GM13976 (cell line): ENCODE data around the gene NTM.

ENCODE experiments used
- DNase-seq: peaks from one replicate; pipeline ENCODE4 v3.0.0; 2012; ENCODE audit warnings: low spot score
- in situ Hi-C: fragments of 300-500 bp; cut with MboI; formaldehyde crosslinking; loops from one replicate; pipeline ENCODE4 v1.12.0; 2022; ENCODE audit warnings: low sequenced_read_pairs, mixed read lengths, inconsistent platforms; ENCODE audit not compliant: unreplicated experiment
- TF ChIP-seq, protein P1 (sequence below): IDR thresholded peaks from 2 replicates; pipeline ENCODE4 v1.5.1; 2012; ENCODE audit warnings: borderline replicate concordance, mild to moderate bottlenecking; ENCODE audit not compliant: insufficient read depth; ENCODE audit errors: extremely low read depth, missing control alignments, control extremely low read depth

Gene NTM

DNA sequence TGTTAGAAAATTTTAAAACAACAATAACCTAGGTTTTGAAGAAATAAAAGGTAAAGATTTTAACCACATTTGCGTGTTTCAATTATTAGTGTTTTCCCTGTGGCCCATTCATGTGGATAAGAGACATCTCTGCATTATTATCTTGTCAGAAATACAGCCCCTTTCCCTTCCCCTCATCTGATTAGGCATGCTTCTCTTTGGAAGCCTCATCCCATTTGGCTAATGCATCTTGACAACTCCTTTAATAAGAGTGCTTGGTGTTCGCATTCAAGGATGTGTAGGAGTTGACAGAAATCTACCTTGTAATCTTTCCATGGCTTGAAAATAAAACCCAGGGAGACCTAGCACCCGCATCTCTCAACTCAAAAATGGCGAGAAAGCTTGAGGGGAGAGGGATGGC, 635.5 kb downstream of the NTM start:
- no peak for DNase-seq
- TF ChIP-seq, protein P1, sequence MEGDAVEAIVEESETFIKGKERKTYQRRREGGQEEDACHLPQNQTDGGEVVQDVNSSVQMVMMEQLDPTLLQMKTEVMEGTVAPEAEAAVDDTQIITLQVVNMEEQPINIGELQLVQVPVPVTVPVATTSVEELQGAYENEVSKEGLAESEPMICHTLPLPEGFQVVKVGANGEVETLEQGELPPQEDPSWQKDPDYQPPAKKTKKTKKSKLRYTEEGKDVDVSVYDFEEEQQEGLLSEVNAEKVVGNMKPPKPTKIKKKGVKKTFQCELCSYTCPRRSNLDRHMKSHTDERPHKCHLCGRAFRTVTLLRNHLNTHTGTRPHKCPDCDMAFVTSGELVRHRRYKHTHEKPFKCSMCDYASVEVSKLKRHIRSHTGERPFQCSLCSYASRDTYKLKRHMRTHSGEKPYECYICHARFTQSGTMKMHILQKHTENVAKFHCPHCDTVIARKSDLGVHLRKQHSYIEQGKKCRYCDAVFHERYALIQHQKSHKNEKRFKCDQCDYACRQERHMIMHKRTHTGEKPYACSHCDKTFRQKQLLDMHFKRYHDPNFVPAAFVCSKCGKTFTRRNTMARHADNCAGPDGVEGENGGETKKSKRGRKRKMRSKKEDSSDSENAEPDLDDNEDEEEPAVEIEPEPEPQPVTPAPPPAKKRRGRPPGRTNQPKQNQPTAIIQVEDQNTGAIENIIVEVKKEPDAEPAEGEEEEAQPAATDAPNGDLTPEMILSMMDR = no peak
- in situ Hi-C loops = no loop called here

DNA sequence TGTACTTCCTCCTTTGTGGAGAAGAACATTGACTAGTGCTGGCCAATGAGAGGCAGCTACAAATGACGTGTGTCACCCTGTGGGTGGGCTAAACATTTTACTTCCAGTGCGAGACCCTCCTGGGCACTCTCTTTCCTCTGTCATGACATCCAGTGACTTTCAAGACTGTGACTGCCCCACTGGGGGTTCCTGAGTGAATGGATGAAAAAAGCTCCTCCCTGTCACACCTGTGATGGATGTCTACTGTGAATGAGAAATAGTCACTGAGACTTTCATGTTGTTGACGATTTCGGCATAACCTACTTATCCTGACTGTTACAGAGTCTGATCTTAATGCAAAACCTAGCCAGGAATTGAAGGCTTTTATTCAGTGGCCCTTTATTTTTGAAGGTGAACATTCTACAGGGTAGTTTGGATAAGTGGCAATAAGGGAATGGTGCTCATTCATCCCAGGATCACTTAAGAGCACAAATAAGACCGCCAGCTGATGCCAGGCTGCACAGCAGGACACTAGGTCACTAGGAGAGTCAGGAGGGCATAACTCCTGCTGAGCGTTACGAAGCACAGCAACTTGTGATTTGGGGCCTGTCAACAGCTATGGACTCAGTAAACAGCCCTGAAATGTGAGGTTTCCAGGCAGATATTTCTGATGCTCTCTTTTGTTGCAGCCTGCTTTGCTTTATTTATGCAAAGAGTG, 636.6 kb downstream of the NTM start:
- DNase-seq = no peak
- TF ChIP-seq, protein P1 = no peak
- in situ Hi-C loops = no loop called here

DNA sequence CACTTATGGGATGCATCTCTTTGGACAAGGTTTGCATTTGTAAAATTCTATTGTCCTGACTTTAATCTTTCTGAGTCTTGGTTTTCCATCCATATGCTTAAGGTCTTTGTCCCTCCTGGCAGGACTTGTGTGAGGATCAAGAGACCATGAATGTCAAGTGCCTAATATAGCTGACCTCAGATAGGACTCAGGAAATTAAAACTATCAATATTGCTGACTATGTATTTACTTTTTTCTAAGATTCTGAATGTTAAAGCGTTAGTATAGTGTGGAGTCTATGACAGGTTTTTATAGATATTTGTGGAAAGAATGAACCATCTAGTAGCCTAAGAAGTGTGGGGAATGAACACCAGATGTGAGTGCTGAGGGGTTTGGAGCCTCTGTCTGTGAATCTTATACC, 637.8 kb downstream of the NTM start:
- DNase-seq = no peak
- in situ Hi-C loops = no loop called here
- TF ChIP-seq, protein P1 = no peak

DNA sequence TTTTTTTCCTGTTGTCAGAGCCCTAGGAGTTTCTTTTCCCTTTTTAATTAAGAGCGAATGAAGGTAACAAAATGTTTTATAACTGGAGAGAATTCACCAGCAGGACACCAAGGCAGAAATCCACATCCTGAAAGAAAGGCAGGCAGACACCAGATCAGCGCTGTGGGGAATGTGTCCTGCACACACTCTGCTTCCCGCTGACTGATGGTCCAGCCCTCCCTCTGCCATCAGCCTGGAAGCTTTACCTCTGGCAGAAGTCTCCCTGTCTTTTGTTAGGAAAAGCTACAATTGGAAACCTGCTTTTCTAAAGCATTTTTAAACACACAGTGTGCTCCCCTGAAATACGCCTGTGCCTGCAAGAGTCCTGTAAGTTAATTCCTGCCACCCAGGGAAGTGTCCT, 638.5 kb downstream of the NTM start:
- in situ Hi-C loops = no loop called here
- TF ChIP-seq, protein P1 = no peak
- DNase-seq = no peak

DNA sequence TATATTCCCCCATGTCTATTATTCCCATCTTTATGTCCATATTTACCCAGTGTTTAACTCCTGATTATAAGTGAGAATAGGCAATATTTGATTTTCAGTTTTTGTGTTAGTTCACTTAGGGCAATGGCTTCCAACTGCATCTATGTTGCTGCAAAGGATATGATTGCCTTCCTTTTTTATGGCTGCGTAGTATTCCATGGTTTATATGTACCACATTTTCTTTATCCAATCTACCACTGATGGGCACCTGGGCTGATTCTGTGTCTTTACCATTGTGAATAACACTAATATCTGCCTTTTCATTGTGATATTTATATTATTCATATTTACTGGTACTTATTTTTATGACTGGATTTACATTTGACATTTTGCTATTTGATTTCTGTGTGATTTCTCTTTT, 649.6 kb downstream of the NTM start:
- DNase-seq = no peak
- TF ChIP-seq, protein P1 = no peak
- in situ Hi-C loops = no loop called here

DNA sequence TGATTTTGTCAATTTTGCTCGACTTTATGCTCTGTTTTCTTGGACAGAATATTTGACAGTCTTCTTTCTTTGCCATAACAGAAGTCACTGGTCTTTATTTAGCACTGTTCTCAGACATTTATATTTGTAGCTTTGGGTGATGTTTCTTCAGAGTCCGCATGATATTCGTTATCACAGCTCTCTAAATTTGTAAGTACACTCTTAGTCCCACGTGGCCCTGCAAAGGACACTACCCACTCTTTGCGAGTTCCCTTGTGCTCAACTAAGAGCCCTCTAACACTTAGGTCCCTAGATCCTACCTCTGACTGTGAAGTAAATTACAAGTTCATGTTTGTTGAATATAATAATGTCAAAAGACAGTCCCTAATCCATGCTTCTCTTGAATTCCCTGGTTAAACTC, 651.9 kb downstream of the NTM start:
- DNase-seq = no peak
- TF ChIP-seq, protein P1 = no peak
- in situ Hi-C loops = no loop called here
